Fibroblast of lung (primary cell): Measurements from ENCODE around the gene MYOZ3. TPM values are rescaled to one million over a fixed set of nuclear protein-coding genes. Genes with fewer than 3 reads are reported as not detected.

ENCODE experiments used
- DNase-seq, 2 donors: peaks; one replicate each; pipeline versions ENCODE4 v3.0.0 to v3.0.0-alpha.2; 2010; ENCODE audit warnings: low read depth in 2 of 2
- H2AFZ ChIP-seq: 2 replicates; pipeline ENCODE4 v1.5.1; 2012; ENCODE audit warnings: low read length, control low read depth, inconsistent platforms
- H3K27ac ChIP-seq: 2 replicates; pipeline ENCODE4 v1.5.1; 2011; ENCODE audit warnings: low read length, control low read depth; ENCODE audit not compliant: insufficient read depth
- H3K27me3 ChIP-seq: 2 replicates; pipeline ENCODE4 v1.5.1; 2011; ENCODE audit warnings: mild to moderate bottlenecking, low read length; ENCODE audit not compliant: control insufficient read depth, insufficient read depth
- H3K36me3 ChIP-seq: 2 replicates; pipeline ENCODE4 v1.5.1; 2011; ENCODE audit warnings: low read length; ENCODE audit not compliant: control insufficient read depth, insufficient read depth
- H3K4me1 ChIP-seq: 2 replicates; pipeline ENCODE4 v1.5.1; 2011; ENCODE audit warnings: low read length; ENCODE audit not compliant: control insufficient read depth, insufficient read depth; ENCODE audit errors: extremely low read depth
- H3K4me2 ChIP-seq: 2 replicates; pipeline ENCODE4 v1.5.1; 2011; ENCODE audit warnings: low read length, control low read depth; ENCODE audit not compliant: insufficient read depth; ENCODE audit errors: extremely low read depth
- H3K4me3 ChIP-seq, 4 experiments: fragments of 200-600 bp in 1 of 4; sonication (generic) in 1 of 4; replicated peaks in 1 of 4; 2 replicates each; pipeline ENCODE4 v1.5.1; 2011 to 2016; ENCODE audit warnings: low read length in 4 of 4, low read depth in 3 of 4, mild to moderate bottlenecking in 3 of 4, control low read depth in 2 of 4, inconsistent platforms in 1 of 4, mixed read lengths in 1 of 4; ENCODE audit not compliant: insufficient read depth in 1 of 4; ENCODE audit errors: control extremely low read depth in 1 of 4
- H3K79me2 ChIP-seq: 2 replicates; pipeline ENCODE4 v1.5.1; 2012; ENCODE audit warnings: mild to moderate bottlenecking, low read length, inconsistent platforms; ENCODE audit not compliant: control insufficient read depth, insufficient read depth
- H3K9ac ChIP-seq: 2 replicates; pipeline ENCODE4 v1.5.1; 2011; ENCODE audit warnings: mild to moderate bottlenecking, low read length, control low read depth; ENCODE audit not compliant: insufficient read depth
- H3K9me3 ChIP-seq: 2 replicates; pipeline ENCODE4 v1.5.1; 2012; ENCODE audit warnings: low read depth, low read length; ENCODE audit not compliant: control insufficient read depth, insufficient read depth
- H4K20me1 ChIP-seq: 2 replicates; pipeline ENCODE4 v1.5.1; 2011; ENCODE audit warnings: low read length; ENCODE audit not compliant: control insufficient read depth, insufficient read depth; ENCODE audit errors: extremely low read depth
- EZH2 ChIP-seq: IDR thresholded peaks from 2 replicates; pipeline ENCODE4 v1.5.1; 2012; ENCODE audit warnings: low read length, control low read depth, mild to moderate bottlenecking; ENCODE audit errors: missing control alignments
- polyA plus RNA-seq, 2 donors: library from polyadenylated mRNA; depleted of rRNA in 1 of 2; stranded (reverse) in 1 of 2; unstranded in 1 of 2; fragments of >200 nt; gene quantifications; 2 replicates each; pipeline ENCODE4 v1.2.1, GENCODE V29; 2011 to 2012; ENCODE audit warnings: missing spikeins in 1 of 2
- total RNA-seq: library from RNA; depleted of rRNA; stranded (reverse); fragments of >200 nt; gene quantifications from 2 replicates; pipeline ENCODE4 v1.2.1, GENCODE V29; 2014
- TF ChIP-seq, protein P1 (sequence below), 2 donors: IDR thresholded peaks in 1 of 2; conservative IDR thresholded peaks in 1 of 2; 1 replicate in 1 of 2; 2 replicates in 1 of 2; pipeline ENCODE4 v1.5.1; 2011 to 2012; ENCODE audit warnings: low read length in 2 of 2, control low read depth in 1 of 2, inconsistent platforms in 1 of 2, low read depth in 1 of 2, mild to moderate bottlenecking in 1 of 2

The MYOZ3 gene
- total and polyA plus RNA-seq, 2 donors (not counting 1 experiment from before 2014, with no cell fraction given): 0.14 to 0.33 TPM

DNA sequence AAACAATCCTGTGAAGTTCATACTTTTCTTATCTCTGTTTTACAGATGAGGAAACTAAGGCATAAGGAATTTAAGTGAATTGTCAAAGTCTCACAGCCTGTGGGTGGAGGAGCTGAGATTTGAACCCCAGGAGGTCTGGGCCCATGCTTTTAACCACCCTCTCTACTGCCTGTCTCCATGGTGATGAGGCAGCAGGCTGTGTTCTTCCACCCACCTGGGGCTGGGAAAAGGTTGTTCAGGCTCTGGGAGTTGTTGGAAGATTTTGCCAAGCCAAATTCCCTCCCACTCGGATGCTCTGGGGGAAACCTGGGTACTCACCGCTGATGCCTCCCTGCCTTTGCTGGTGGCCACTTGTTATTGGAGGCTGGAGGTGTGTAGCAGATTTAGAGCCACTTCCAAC, 38.9 kb upstream of the MYOZ3 start:
- H3K27me3 ChIP-seq: no peaks in the 10 kb centered on the region
- H3K4me2 ChIP-seq: no peak overlapping the region
- peak in 1 of 2 donors; percentile 92 for DNase-seq
- no peak overlapping the region for H2AFZ ChIP-seq
- H3K9ac ChIP-seq: no peak overlapping the region
- H3K36me3 ChIP-seq: no peaks in the 10 kb centered on the region
- TF ChIP-seq EZH2: no peak
- TF ChIP-seq, protein P1, sequence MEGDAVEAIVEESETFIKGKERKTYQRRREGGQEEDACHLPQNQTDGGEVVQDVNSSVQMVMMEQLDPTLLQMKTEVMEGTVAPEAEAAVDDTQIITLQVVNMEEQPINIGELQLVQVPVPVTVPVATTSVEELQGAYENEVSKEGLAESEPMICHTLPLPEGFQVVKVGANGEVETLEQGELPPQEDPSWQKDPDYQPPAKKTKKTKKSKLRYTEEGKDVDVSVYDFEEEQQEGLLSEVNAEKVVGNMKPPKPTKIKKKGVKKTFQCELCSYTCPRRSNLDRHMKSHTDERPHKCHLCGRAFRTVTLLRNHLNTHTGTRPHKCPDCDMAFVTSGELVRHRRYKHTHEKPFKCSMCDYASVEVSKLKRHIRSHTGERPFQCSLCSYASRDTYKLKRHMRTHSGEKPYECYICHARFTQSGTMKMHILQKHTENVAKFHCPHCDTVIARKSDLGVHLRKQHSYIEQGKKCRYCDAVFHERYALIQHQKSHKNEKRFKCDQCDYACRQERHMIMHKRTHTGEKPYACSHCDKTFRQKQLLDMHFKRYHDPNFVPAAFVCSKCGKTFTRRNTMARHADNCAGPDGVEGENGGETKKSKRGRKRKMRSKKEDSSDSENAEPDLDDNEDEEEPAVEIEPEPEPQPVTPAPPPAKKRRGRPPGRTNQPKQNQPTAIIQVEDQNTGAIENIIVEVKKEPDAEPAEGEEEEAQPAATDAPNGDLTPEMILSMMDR (conservative IDR thresholded peaks at IDR 0.05 in 1 of 2, IDR thresholded peaks at IDR 0.05 in 1 of 2; ENCODE audit: low read depth in 1 of 2, low read length in 2 of 2): no peak
- H3K4me3 ChIP-seq: no peak overlapping the region
- no peak overlapping the region for H3K27ac ChIP-seq
- peaks cover 26% of the 10 kb centered on the region for H3K4me1 ChIP-seq
- no peaks in the 10 kb centered on the region for H4K20me1 ChIP-seq
- H3K79me2 ChIP-seq: no peaks in the 10 kb centered on the region
- H3K9me3 ChIP-seq: no peaks in the 10 kb centered on the region

DNA sequence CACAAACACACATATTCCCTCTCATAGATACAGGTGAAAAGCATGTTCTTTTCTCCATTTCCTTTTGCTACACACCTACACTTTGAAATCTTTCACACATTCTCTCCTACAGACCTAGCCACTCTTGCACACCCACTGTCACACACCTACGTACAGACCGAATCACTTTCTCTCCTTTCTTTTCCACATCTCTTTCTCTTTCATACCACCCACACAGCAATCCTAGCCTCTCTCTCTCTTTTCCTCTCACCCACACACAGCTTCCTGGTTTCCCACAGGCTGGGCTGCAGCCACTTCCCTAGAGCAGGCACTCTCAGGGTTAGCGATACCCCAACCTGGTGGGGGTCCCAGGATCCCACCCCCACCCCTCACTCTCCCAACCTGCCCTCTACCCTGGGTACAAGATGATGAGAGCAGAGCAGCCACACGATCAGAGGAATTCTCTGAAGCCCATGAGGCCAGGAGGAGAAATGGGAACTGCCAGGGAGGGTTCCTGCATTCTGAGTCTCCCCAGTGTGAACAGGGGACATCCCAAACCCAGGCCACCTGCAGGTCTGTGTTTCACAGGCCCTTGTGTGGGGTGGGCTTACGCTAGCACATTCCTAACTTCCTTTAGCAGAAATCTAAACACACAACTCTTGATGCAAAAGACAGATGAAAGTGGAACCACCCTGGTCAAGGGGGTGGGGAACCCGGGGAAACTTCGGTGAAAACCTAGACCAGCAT, 37.7 kb upstream of the MYOZ3 start:
- H2AFZ ChIP-seq: no peak overlapping the region
- DNase-seq: no peak
- H3K27me3 ChIP-seq: no peaks in the 10 kb centered on the region
- H3K9me3 ChIP-seq: no peaks in the 10 kb centered on the region
- no peak overlapping the region for H3K4me2 ChIP-seq
- peaks cover 25% of the 10 kb centered on the region for H3K4me1 ChIP-seq
- H3K36me3 ChIP-seq: no peaks in the 10 kb centered on the region
- TF ChIP-seq, protein P1 (conservative IDR thresholded peaks at IDR 0.05 in 1 of 2, IDR thresholded peaks at IDR 0.05 in 1 of 2; ENCODE audit: low read depth in 1 of 2, low read length in 2 of 2): no peak
- no peak for TF ChIP-seq EZH2
- H3K79me2 ChIP-seq: no peaks in the 10 kb centered on the region
- H4K20me1 ChIP-seq: no peaks in the 10 kb centered on the region
- H3K9ac ChIP-seq: no peak overlapping the region
- no peak overlapping the region for H3K27ac ChIP-seq
- peak overlapping the region in 1 of 4 experiments; percentile 7 for H3K4me3 ChIP-seq

DNA sequence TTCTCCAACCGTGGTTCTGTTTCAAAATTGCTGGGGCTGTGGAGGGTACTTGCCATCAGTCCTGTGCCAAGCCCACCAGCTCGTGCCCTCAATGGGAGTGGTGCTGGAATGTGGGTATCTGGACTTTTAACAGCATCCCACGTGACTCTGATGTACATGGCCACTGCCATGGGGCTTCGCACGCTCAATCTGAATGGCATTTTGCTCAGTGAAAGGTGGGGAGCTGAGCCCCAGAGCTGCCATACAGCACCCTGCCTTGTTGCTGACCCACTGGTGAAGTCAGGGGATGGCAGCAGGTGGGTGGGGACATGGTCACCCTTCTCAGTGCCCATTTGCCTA, 37.2 kb upstream of the MYOZ3 start:
- Histone ChIP-seq H3K4me3 (peak overlapping the region in 1 of 4 experiments; percentile 7), H3K4me1 (peaks cover 19% of the 10 kb centered on the region), H3K9ac (no peak overlapping the region), H3K36me3 (no peaks in the 10 kb centered on the region), H2AFZ (no peak overlapping the region), H3K79me2 (no peaks in the 10 kb centered on the region), H3K27ac (no peak overlapping the region), H3K4me2 (peak overlapping the region; percentile 60), H4K20me1 (no peaks in the 10 kb centered on the region), H3K27me3 (no peaks in the 10 kb centered on the region), H3K9me3 (no peaks in the 10 kb centered on the region)
- no peak for DNase-seq
- no peak for TF ChIP-seq EZH2
- TF ChIP-seq, protein P1 (conservative IDR thresholded peaks at IDR 0.05 in 1 of 2, IDR thresholded peaks at IDR 0.05 in 1 of 2; ENCODE audit: low read depth in 1 of 2, low read length in 2 of 2): no peak
